Stomach (tissue), 9 donors: ENCODE measurements around the gene USB1. TPM values are rescaled to one million over a fixed set of nuclear protein-coding genes. Genes with fewer than 3 reads are reported as not detected.

Experiments
- DNase-seq, 2 donors: peaks; one replicate each; pipeline versions ENCODE4 v3.0.0 to v3.0.0-alpha.2; 2013 to 2019
- H3K27ac ChIP-seq, 5 donors: fragments of 200-600 bp in 4 of 5; sonication (generic) in 4 of 5; one replicate each; pipeline ENCODE4 v1.5.1; 2013 to 2019; ENCODE audit warnings: mild to moderate bottlenecking in 1 of 5, moderate library complexity in 1 of 5
- H3K27me3 ChIP-seq, 3 donors: fragments of 200-600 bp; sonication (generic); one replicate each; pipeline ENCODE4 v1.5.1; 2017 to 2019; ENCODE audit warnings: mixed run types in 1 of 3
- H3K36me3 ChIP-seq, 4 donors: fragments of 200-600 bp; sonication (generic); 1 replicate in 3 of 4; 2 replicates in 1 of 4; pipeline ENCODE4 v1.5.1; 2016 to 2019
- H3K4me1 ChIP-seq, 4 donors: fragments of 200-600 bp; sonication (generic); one replicate each; pipeline ENCODE4 v1.5.1; 2016 to 2019
- H3K4me3 ChIP-seq, 4 donors: fragments of 200-600 bp; sonication (generic) in 3 of 4; one replicate each; pipeline ENCODE4 v1.5.1; 2016 to 2019; ENCODE audit warnings: mild to moderate bottlenecking in 1 of 4
- H3K9me3 ChIP-seq, 4 donors: fragments of 200-600 bp; sonication (generic); one replicate each; pipeline ENCODE4 v1.5.1; 2016 to 2019
- EP300 ChIP-seq: sonication (generic); formaldehyde crosslinking; IDR thresholded peaks from one replicate; pipeline ENCODE4 v1.6.1; 2017; ENCODE audit warnings: antibody characterized with exemption
- POLR2A ChIP-seq, 4 donors: fragments of 450-650 bp; IDR thresholded peaks; one replicate each; pipeline ENCODE4 v1.6.1; 2016; ENCODE audit warnings: antibody characterized with exemption in 4 of 4, control low read depth in 2 of 4, mild to moderate bottlenecking in 1 of 4, moderate library complexity in 1 of 4
- POLR2AphosphoS5 ChIP-seq, 3 donors: sonication (generic); formaldehyde crosslinking; IDR thresholded peaks; one replicate each; pipeline ENCODE4 v1.6.1; 2016; ENCODE audit warnings: antibody characterized with exemption in 3 of 3
- WGBS, 5 donors: extraction: QIAGEN DNeasy Blood & Tissue Kit in 3 of 5; methylation state at CpG; one replicate each; pipeline versions ENCODE4 v1.1.5 to v1.1.7; 2013 to 2018; 5-methylcytosine and 5-hydroxymethylcytosine counted together
- intact Hi-C: fragments of 100-400 bp; cut with DNase I; formaldehyde crosslinking; loops from one replicate; pipeline ENCODE4 v1.15.1; 2023; ENCODE audit warnings: low total_unique reads
- polyA plus RNA-seq, 3 donors: library from polyadenylated mRNA; stranded (reverse); fragments of 200-250 nt; gene quantifications; one replicate each; pipeline ENCODE4 v1.2.3, GENCODE V29; 2013
- total RNA-seq, 5 donors: library from RNA; depleted of rRNA; stranded (reverse); fragments of >200 nt; gene quantifications; one replicate each; pipeline versions ENCODE4 v1.1.0 to v1.2.3, GENCODE V29; 2014 to 2016
- TF ChIP-seq, protein P1 (sequence below), 7 experiments: fragments of 450-650 bp in 4 of 7; fragments of 200-600 bp in 3 of 7; sonication (generic) in 3 of 7; IDR thresholded peaks; one replicate each; pipeline ENCODE4 v1.5.1; 2016 to 2019; ENCODE audit warnings: antibody characterized with exemption in 7 of 7, control low read depth in 2 of 7, mild to moderate bottlenecking in 1 of 7
- donor health status: healthy with polysubstance abuse.
- donor health status: Bipolar disorder and iron deficiency.
- donor health status: healthy.

The USB1 gene
- total and polyA plus RNA-seq, 8 donors: 4.1 to 54.0 (median 23.4) TPM

GRCh38 chr16:58040945-58041627, 39.9 kb downstream of the USB1 start:
- peaks cover 43 to 90% (median 85%) of the 10 kb centered on the region in 4 donors for H3K36me3 ChIP-seq
- 81 to 88% (median 85%) methylated on average over 11 to 14 of the region's 14 CpGs for WGBS, 5 donors
- TF ChIP-seq POLR2A (IDR thresholded peaks at IDR 0.05) (no peak), EP300 (no peak), POLR2AphosphoS5 (IDR thresholded peaks at IDR 0.05) (no peak)
- TF ChIP-seq, protein P1, sequence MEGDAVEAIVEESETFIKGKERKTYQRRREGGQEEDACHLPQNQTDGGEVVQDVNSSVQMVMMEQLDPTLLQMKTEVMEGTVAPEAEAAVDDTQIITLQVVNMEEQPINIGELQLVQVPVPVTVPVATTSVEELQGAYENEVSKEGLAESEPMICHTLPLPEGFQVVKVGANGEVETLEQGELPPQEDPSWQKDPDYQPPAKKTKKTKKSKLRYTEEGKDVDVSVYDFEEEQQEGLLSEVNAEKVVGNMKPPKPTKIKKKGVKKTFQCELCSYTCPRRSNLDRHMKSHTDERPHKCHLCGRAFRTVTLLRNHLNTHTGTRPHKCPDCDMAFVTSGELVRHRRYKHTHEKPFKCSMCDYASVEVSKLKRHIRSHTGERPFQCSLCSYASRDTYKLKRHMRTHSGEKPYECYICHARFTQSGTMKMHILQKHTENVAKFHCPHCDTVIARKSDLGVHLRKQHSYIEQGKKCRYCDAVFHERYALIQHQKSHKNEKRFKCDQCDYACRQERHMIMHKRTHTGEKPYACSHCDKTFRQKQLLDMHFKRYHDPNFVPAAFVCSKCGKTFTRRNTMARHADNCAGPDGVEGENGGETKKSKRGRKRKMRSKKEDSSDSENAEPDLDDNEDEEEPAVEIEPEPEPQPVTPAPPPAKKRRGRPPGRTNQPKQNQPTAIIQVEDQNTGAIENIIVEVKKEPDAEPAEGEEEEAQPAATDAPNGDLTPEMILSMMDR (IDR thresholded peaks at IDR 0.05): no peak
- peaks cover 0 to 16% (median 6%) of the 10 kb centered on the region in 4 donors for H3K4me1 ChIP-seq
- no peak for DNase-seq
- no peak overlapping the region for H3K4me3 ChIP-seq
- H3K27me3 ChIP-seq: no peaks in the 10 kb centered on the region
- intact Hi-C loops: no loop called here
- H3K27ac ChIP-seq: no peak overlapping the region
- no peaks in the 10 kb centered on the region for H3K9me3 ChIP-seq

GRCh38 chr16:58041628-58041955, 40.4 kb downstream of the USB1 start:
- TF ChIP-seq, protein P1 (IDR thresholded peaks at IDR 0.05): no peak
- TF ChIP-seq POLR2AphosphoS5 (IDR thresholded peaks at IDR 0.05) (no peak), POLR2A (IDR thresholded peaks at IDR 0.05) (no peak), EP300 (no peak)
- WGBS, 5 donors: 91 to 100% (median 92%) methylated on average over 3 to 18 of the region's 18 CpGs
- H3K27ac ChIP-seq: no peak overlapping the region
- H3K9me3 ChIP-seq: no peaks in the 10 kb centered on the region
- H3K4me3 ChIP-seq: no peak overlapping the region
- intact Hi-C loops: no loop called here
- H3K27me3 ChIP-seq: no peaks in the 10 kb centered on the region
- DNase-seq: no peak
- peaks cover 43 to 90% (median 85%) of the 10 kb centered on the region in 4 donors for H3K36me3 ChIP-seq
- H3K4me1 ChIP-seq: peaks cover 0 to 17% (median 6%) of the 10 kb centered on the region in 4 donors

GRCh38 chr16:58042001-58042885, 41.0 kb downstream of the USB1 start:
- no peaks in the 10 kb centered on the region for H3K27me3 ChIP-seq
- no peak overlapping the region for H3K27ac ChIP-seq
- peaks cover 43 to 87% (median 85%) of the 10 kb centered on the region in 4 donors for H3K36me3 ChIP-seq
- intact Hi-C loops: no loop called here
- no peak for DNase-seq
- WGBS, 5 donors: 89 to 94% (median 91%) methylated on average over 18 to 22 of the region's 22 CpGs
- H3K4me1 ChIP-seq: peaks cover 0 to 23% (median 12%) of the 10 kb centered on the region in 4 donors
- H3K9me3 ChIP-seq: no peaks in the 10 kb centered on the region
- TF ChIP-seq POLR2AphosphoS5 (IDR thresholded peaks at IDR 0.05) (no peak), POLR2A (IDR thresholded peaks at IDR 0.05) (no peak), EP300 (no peak)
- TF ChIP-seq, protein P1 (IDR thresholded peaks at IDR 0.05): no peak
- no peak overlapping the region for H3K4me3 ChIP-seq

DNA sequence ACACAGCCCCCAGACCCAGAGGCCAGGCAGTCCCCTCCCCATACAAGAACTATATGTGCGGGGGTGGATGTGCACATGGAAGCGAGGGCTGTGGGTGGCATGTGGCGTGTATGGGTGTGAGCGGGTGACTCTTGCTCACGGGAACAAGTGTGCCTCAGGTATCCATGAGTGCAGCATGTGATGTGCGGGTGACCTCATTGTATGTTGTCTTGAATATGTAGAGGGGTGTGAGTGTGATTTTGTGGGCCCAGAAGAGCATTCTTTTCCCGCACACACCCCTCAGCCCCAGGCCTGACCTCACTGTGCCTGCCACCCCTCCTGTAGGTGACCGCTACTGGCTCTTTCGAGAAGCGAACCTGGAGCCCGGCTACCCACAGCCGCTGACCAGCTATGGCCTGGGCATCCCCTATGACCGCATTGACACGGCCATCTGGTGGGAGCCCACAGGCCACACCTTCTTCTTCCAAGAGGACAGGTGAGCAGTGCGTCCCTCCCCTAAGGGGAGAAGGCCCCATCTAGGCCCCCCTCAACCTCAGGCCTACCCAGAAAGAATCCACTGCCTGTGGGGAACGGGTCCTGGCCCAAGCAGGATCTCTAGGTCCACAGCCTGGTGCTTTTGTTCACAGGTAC, 41.8 kb downstream of the USB1 start:
- no peak overlapping the region for H3K4me3 ChIP-seq
- intact Hi-C loops: no loop called here
- H3K27ac ChIP-seq: no peak overlapping the region
- 88 to 96% (median 92%) methylated on average over 13 to 16 of the region's 16 CpGs for WGBS, 5 donors
- TF ChIP-seq, protein P1 (IDR thresholded peaks at IDR 0.05): no peak
- TF ChIP-seq POLR2AphosphoS5 (IDR thresholded peaks at IDR 0.05): no peak
- TF ChIP-seq POLR2A (IDR thresholded peaks at IDR 0.05): no peak
- TF ChIP-seq EP300: no peak
- H3K27me3 ChIP-seq: no peaks in the 10 kb centered on the region
- DNase-seq: peak in 1 of 2 donors; percentile 1
- H3K36me3 ChIP-seq: peaks cover 43 to 79% (median 77%) of the 10 kb centered on the region in 4 donors
- H3K9me3 ChIP-seq: no peaks in the 10 kb centered on the region
- H3K4me1 ChIP-seq: peaks cover 0 to 29% (median 14%) of the 10 kb centered on the region in 4 donors
